GM18519 (cell line): ENCODE data around the gene FAM47E.

Experiments used
- ATAC-seq: cut with Tn5 transposase; IDR thresholded peaks from one replicate; pipeline ENCODE4 v1.9.1; 2021; ENCODE audit warnings: mild to moderate bottlenecking, moderate library complexity; ENCODE audit not compliant: unreplicated experiment, low FRiP score

FAM47E gene

DNA sequence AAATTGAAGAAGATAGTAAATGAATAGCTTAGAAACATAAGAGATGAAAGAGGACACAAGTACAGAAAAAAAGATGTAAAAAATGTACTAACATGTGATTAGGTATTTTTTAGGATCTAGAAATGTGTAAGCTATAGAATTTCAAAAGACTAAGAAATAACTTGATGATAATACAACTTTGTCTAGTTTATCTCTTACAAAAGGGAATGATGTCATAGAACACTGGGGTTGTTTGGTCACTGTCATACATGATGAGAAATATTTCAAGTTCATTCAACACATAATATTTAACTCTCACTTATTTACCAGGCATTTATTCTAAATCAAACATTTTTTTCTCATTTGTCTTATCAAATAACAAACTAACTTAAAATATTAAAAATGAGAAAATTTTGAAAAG is 73.6 kb downstream of the FAM47E start:
- no peak for ATAC-seq

GRCh38 chr4:76326515-76326914 is 75.0 kb downstream of the FAM47E start:
- ATAC-seq: no peak
